ENCODE results near the gene PJA2.

Gene PJA2

GRCh38 chr5:109307951-109308350 lies 101.8 kb downstream of the PJA2 start:
- Histone ChIP-seq H3K4me1 (ENCODE audit: insufficient read depth, low read length) (no peaks in the 10 kb centered on the region), H3K4me2 (ENCODE audit: insufficient read depth, low read length) (no peak overlapping the region), H3K79me2 (ENCODE audit: insufficient read depth, low read length) (no peaks in the 10 kb centered on the region), H4K20me1 (ENCODE audit: insufficient read depth, low read length) (no peaks in the 10 kb centered on the region), H2AFZ (ENCODE audit: low read depth, low read length) (no peak overlapping the region), H3K9ac (ENCODE audit: low read depth, low read length) (no peak overlapping the region), H3K4me3 (ENCODE audit: low read depth in 1 of 2, low read length in 2 of 2) (no peak overlapping the region), H3K9me3 (ENCODE audit: insufficient read depth, low read length, severe bottlenecking) (no peaks in the 10 kb centered on the region), H3K27me3 (ENCODE audit: insufficient read depth, low read length, poor library complexity) (no peaks in the 10 kb centered on the region), H3K27ac (ENCODE audit: low read length) (no peak overlapping the region), H3K36me3 (ENCODE audit: insufficient read depth, low read length) (no peaks in the 10 kb centered on the region)
- no peak for ATAC-seq (ENCODE audit: insufficient read depth, low read depth)
- TF ChIP-seq EZH2 (IDR thresholded peaks at IDR 0.05; ENCODE audit: borderline replicate concordance, low read depth, low read length, severe bottlenecking) (no peak), CTCF (IDR thresholded peaks at IDR 0.05; ENCODE audit: borderline replicate concordance, extremely low read depth, low read length, poor library complexity, severe bottlenecking) (no peak)
- DNase-seq = no peak

GRCh38 chr5:109307456-109307855 lies 102.3 kb downstream of the PJA2 start:
- H2AFZ ChIP-seq (ENCODE audit: low read depth, low read length) = no peak overlapping the region
- no peak overlapping the region for H3K9ac ChIP-seq (ENCODE audit: low read depth, low read length)
- H3K27me3 ChIP-seq (ENCODE audit: insufficient read depth, low read length, poor library complexity) = no peaks in the 10 kb centered on the region
- no peak overlapping the region for H3K4me2 ChIP-seq (ENCODE audit: insufficient read depth, low read length)
- H3K4me3 ChIP-seq (ENCODE audit: low read depth in 1 of 2, low read length in 2 of 2) = no peak overlapping the region
- H4K20me1 ChIP-seq (ENCODE audit: insufficient read depth, low read length) = no peaks in the 10 kb centered on the region
- no peaks in the 10 kb centered on the region for H3K9me3 ChIP-seq (ENCODE audit: insufficient read depth, low read length, severe bottlenecking)
- no peak for TF ChIP-seq CTCF (IDR thresholded peaks at IDR 0.05; ENCODE audit: borderline replicate concordance, extremely low read depth, low read length, poor library complexity, severe bottlenecking)
- no peak overlapping the region for H3K27ac ChIP-seq (ENCODE audit: low read length)
- H3K4me1 ChIP-seq (ENCODE audit: insufficient read depth, low read length) = no peaks in the 10 kb centered on the region
- H3K79me2 ChIP-seq (ENCODE audit: insufficient read depth, low read length) = no peaks in the 10 kb centered on the region
- DNase-seq (no peak), ATAC-seq (ENCODE audit: insufficient read depth, low read depth) (no peak)
- no peaks in the 10 kb centered on the region for H3K36me3 ChIP-seq (ENCODE audit: insufficient read depth, low read length)

GRCh38 chr5:109305352-109305751 lies 104.4 kb downstream of the PJA2 start:
- no peak for TF ChIP-seq CTCF (IDR thresholded peaks at IDR 0.05; ENCODE audit: borderline replicate concordance, extremely low read depth, low read length, poor library complexity, severe bottlenecking)
- no peak for TF ChIP-seq EZH2 (IDR thresholded peaks at IDR 0.05; ENCODE audit: borderline replicate concordance, low read depth, low read length, severe bottlenecking)
- H3K4me1 ChIP-seq (ENCODE audit: insufficient read depth, low read length) = no peaks in the 10 kb centered on the region
- no peak for ATAC-seq (ENCODE audit: insufficient read depth, low read depth)
- H3K4me3 ChIP-seq (ENCODE audit: low read depth in 1 of 2, low read length in 2 of 2) = no peak overlapping the region
- no peak overlapping the region for H3K9ac ChIP-seq (ENCODE audit: low read depth, low read length)
- no peaks in the 10 kb centered on the region for H3K27me3 ChIP-seq (ENCODE audit: insufficient read depth, low read length, poor library complexity)
- H3K27ac ChIP-seq (ENCODE audit: low read length) = no peak overlapping the region
- H3K9me3 ChIP-seq (ENCODE audit: insufficient read depth, low read length, severe bottlenecking) = no peaks in the 10 kb centered on the region
- no peaks in the 10 kb centered on the region for H4K20me1 ChIP-seq (ENCODE audit: insufficient read depth, low read length)
- no peak overlapping the region for H3K4me2 ChIP-seq (ENCODE audit: insufficient read depth, low read length)
- H3K36me3 ChIP-seq (ENCODE audit: insufficient read depth, low read length) = no peaks in the 10 kb centered on the region
- no peaks in the 10 kb centered on the region for H3K79me2 ChIP-seq (ENCODE audit: insufficient read depth, low read length)
- no peak overlapping the region for H2AFZ ChIP-seq (ENCODE audit: low read depth, low read length)
- no peak for DNase-seq

GRCh38 chr5:109304309-109304708 lies 105.5 kb downstream of the PJA2 start:
- Histone ChIP-seq H3K4me3 (ENCODE audit: low read depth in 1 of 2, low read length in 2 of 2) (no peak overlapping the region), H3K79me2 (ENCODE audit: insufficient read depth, low read length) (no peaks in the 10 kb centered on the region), H3K27me3 (ENCODE audit: insufficient read depth, low read length, poor library complexity) (no peaks in the 10 kb centered on the region), H3K36me3 (ENCODE audit: insufficient read depth, low read length) (no peaks in the 10 kb centered on the region), H4K20me1 (ENCODE audit: insufficient read depth, low read length) (no peaks in the 10 kb centered on the region), H2AFZ (ENCODE audit: low read depth, low read length) (no peak overlapping the region), H3K4me1 (ENCODE audit: insufficient read depth, low read length) (no peaks in the 10 kb centered on the region), H3K9ac (ENCODE audit: low read depth, low read length) (no peak overlapping the region), H3K27ac (ENCODE audit: low read length) (no peak overlapping the region), H3K4me2 (ENCODE audit: insufficient read depth, low read length) (no peak overlapping the region), H3K9me3 (ENCODE audit: insufficient read depth, low read length, severe bottlenecking) (no peaks in the 10 kb centered on the region)
- DNase-seq (no peak), ATAC-seq (ENCODE audit: insufficient read depth, low read depth) (no peak)
- TF ChIP-seq CTCF (IDR thresholded peaks at IDR 0.05; ENCODE audit: borderline replicate concordance, extremely low read depth, low read length, poor library complexity, severe bottlenecking) (no peak), EZH2 (IDR thresholded peaks at IDR 0.05; ENCODE audit: borderline replicate concordance, low read depth, low read length, severe bottlenecking) (no peak)
